Kidney (tissue), 14 donors: ENCODE data around the gene ADARB2. TPM values are rescaled to one million over a fixed set of nuclear protein-coding genes. Genes with fewer than 3 reads are reported as not detected.

Experiments used
- DNase-seq, 5 donors: peaks; one replicate each; pipeline ENCODE4 v3.0.0-alpha.2; 2013 to 2020
- FAIRE-seq: peaks from 2 replicates; lab custom pipeline; 2012; peaks lifted over from hg19 to GRCh38; lab: Jason Lieb, UNC
- H3K27ac ChIP-seq, 2 donors: one replicate each; pipeline ENCODE4 v1.7.0; 2013; ENCODE audit warnings: low read depth in 2 of 2, low read length in 2 of 2, inconsistent platforms in 1 of 2
- H3K27me3 ChIP-seq: one replicate; pipeline ENCODE4 v1.7.1; 2013; ENCODE audit warnings: low read length, inconsistent platforms; ENCODE audit not compliant: control insufficient read depth, insufficient read depth
- H3K36me3 ChIP-seq, 3 donors: one replicate each; pipeline versions ENCODE4 v1.7.0 to v1.7.1; 2013; ENCODE audit warnings: low read length in 3 of 3, control low read depth in 1 of 3, inconsistent platforms in 1 of 3; ENCODE audit not compliant: insufficient read depth in 3 of 3, control insufficient read depth in 2 of 3
- H3K4me1 ChIP-seq, 3 donors: one replicate each; pipeline versions ENCODE4 v1.7.0 to v1.7.1; 2013; ENCODE audit warnings: low read length in 3 of 3, inconsistent platforms in 1 of 3, low read depth in 1 of 3; ENCODE audit not compliant: control insufficient read depth in 2 of 3, insufficient read depth in 2 of 3
- H3K4me3 ChIP-seq, 3 donors: one replicate each; pipeline versions ENCODE4 v1.7.0 to v1.8.1; 2013; ENCODE audit warnings: low read length in 3 of 3, control low read depth in 1 of 3, inconsistent platforms in 1 of 3
- H3K9ac ChIP-seq, 3 donors: one replicate each; pipeline versions ENCODE4 v1.7.0 to v1.7.1; 2013; ENCODE audit warnings: low read length in 3 of 3, control low read depth in 1 of 3, inconsistent platforms in 1 of 3
- H3K9me3 ChIP-seq, 3 donors: one replicate each; pipeline versions ENCODE4 v1.7.0 to v1.7.1; 2013; ENCODE audit warnings: low read length in 3 of 3, control low read depth in 1 of 3, inconsistent platforms in 1 of 3; ENCODE audit not compliant: control insufficient read depth in 2 of 3, insufficient read depth in 1 of 3
- intact Hi-C: fragments of 100-400 bp; cut with DNase I; formaldehyde crosslinking; loops from one replicate; pipeline ENCODE4 v1.11.1; 2022
- polyA plus RNA-seq: library from polyadenylated mRNA; stranded (reverse); fragments of 350-450 nt; fragmentation: Illumina TruSeq; extraction: RNeasy Lipid Tissue Mini Kit (QIAGEN cat#74804); gene quantifications from one replicate; pipeline ENCODE4 v1.2.3, GENCODE V29; 2014; ENCODE audit warnings: low read depth, low replicate concordance; ENCODE audit not compliant: insufficient read depth
- total RNA-seq: library from RNA; stranded (reverse); fragmentation: NEBNext Ultra II Directional; extraction: Animal tissue kit (Norgen Biotek cat#: 25700); gene quantifications from one replicate; pipeline ENCODE4 v1.2.1, GENCODE V29; 2021
- TF ChIP-seq, protein P1 (sequence below): IDR thresholded peaks from 3 replicates; pipeline ENCODE4 v1.5.1; 2012; ENCODE audit warnings: mild to moderate bottlenecking, moderate library complexity, borderline replicate concordance; ENCODE audit not compliant: insufficient read depth; ENCODE audit errors: extremely low read depth
- donor health status: control.
- donor health status: control.
- donor health status: control.
- donor health status: control.
- donor health status: control.
- donor health status: DM: yes; HTN: yes; CAD: no.
- donor health status: Normal renal cell carcinoma (clear cell type).

The ADARB2 gene
- total and polyA plus RNA-seq, 2 donors from 2014 or later: 1.0 to 1.3 TPM

DNA sequence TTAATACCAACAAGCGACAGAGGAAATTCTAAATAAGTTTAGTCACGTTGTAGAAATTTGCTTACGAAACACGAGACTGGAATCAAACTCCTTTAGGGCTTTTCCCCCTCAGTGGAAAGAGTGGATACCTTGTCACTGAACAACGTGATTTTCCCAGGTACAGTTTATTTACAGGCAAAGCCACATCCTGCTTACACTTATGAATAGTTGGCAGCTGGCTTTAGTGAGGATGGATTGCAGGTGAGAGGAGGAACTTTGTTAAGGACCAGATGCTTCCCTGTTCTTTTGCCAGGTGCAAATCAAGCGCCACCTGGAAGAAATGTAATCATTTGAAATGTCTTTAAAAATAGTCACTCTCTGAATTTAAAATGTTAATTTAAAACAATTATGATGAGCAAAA is 282.4 kb downstream of the ADARB2 start:
- no peaks in the 10 kb centered on the region for H3K4me1 ChIP-seq
- no peaks in the 10 kb centered on the region for H3K9me3 ChIP-seq
- H3K36me3 ChIP-seq: no peaks in the 10 kb centered on the region
- no peak overlapping the region for H3K27ac ChIP-seq
- no peak overlapping the region for H3K4me3 ChIP-seq
- TF ChIP-seq, protein P1, sequence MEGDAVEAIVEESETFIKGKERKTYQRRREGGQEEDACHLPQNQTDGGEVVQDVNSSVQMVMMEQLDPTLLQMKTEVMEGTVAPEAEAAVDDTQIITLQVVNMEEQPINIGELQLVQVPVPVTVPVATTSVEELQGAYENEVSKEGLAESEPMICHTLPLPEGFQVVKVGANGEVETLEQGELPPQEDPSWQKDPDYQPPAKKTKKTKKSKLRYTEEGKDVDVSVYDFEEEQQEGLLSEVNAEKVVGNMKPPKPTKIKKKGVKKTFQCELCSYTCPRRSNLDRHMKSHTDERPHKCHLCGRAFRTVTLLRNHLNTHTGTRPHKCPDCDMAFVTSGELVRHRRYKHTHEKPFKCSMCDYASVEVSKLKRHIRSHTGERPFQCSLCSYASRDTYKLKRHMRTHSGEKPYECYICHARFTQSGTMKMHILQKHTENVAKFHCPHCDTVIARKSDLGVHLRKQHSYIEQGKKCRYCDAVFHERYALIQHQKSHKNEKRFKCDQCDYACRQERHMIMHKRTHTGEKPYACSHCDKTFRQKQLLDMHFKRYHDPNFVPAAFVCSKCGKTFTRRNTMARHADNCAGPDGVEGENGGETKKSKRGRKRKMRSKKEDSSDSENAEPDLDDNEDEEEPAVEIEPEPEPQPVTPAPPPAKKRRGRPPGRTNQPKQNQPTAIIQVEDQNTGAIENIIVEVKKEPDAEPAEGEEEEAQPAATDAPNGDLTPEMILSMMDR: no peak
- intact Hi-C loops: no loop called here
- FAIRE-seq (no peak), DNase-seq (no peak)
- no peak overlapping the region for H3K9ac ChIP-seq
- H3K27me3 ChIP-seq: no peaks in the 10 kb centered on the region

DNA sequence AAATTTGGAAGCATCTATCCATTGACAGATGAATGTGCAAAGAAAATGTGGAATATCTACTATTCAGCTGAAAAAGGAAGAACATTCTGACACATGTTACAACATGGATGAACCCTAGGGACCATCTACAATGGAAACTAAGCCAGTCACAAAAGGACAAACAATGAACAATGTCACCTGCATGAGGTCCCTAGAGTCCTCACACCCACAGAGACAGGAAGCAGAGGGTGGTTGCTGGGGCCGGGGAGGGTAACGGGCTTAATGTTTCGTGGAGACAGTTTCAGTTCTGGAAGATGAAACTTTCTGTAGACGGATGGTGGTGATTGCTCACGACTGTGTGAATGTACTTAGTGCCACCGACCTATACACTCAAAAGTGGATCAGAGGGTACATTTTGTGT is 282.9 kb downstream of the ADARB2 start:
- DNase-seq (no peak), FAIRE-seq (no peak)
- no peak overlapping the region for H3K27ac ChIP-seq
- H3K36me3 ChIP-seq: no peaks in the 10 kb centered on the region
- no peaks in the 10 kb centered on the region for H3K4me1 ChIP-seq
- H3K4me3 ChIP-seq: no peak overlapping the region
- no peaks in the 10 kb centered on the region for H3K27me3 ChIP-seq
- H3K9me3 ChIP-seq: no peaks in the 10 kb centered on the region
- TF ChIP-seq, protein P1: no peak
- intact Hi-C loops: no loop called here
- no peak overlapping the region for H3K9ac ChIP-seq

DNA sequence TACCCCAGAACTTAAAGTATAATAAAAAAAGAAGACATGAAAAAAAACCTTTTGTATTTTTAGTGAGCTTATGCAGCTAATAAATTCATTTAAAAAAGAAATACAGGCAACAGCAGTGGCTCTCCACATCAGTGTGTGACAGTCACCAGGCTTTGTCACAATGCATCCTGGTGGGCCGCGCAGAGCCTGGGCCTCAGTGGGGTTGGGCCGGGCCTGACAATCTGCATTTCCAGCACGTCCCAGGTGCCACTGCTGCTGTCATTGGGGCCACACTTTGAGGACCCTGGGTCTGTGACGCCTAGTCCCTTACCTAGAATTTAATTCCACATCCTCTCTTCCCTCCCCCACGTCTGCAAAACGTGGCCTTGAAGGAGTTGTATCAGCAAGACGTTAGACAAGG is 284.5 kb downstream of the ADARB2 start:
- Histone ChIP-seq H3K9me3 (no peaks in the 10 kb centered on the region), H3K36me3 (no peaks in the 10 kb centered on the region), H3K4me3 (no peak overlapping the region), H3K27ac (no peak overlapping the region), H3K9ac (no peak overlapping the region), H3K27me3 (no peaks in the 10 kb centered on the region), H3K4me1 (no peaks in the 10 kb centered on the region)
- TF ChIP-seq, protein P1: no peak
- no peak for DNase-seq
- intact Hi-C loops: no loop called here
- FAIRE-seq: no peak

DNA sequence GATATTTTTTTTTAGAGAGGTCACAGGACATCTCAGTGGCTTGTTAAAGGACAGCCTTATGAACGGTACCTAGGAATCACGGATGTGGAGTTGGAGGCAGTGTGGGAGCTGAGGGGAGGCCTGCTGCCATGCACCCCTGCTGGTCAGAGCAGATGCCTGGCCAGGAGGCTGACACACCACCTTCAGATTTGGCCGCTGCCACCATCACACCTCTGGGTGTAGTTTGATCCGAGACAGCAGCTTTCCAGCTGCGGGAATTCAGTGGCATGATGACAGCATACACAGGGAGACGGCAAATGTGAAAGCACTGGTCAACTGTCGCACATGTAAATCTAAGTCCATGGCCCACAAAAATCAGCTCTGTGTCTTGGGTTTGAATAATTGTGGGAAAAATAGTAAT is 285.4 kb downstream of the ADARB2 start:
- Histone ChIP-seq H3K4me3 (no peak overlapping the region), H3K36me3 (no peaks in the 10 kb centered on the region), H3K27ac (no peak overlapping the region), H3K9ac (no peak overlapping the region), H3K27me3 (no peaks in the 10 kb centered on the region), H3K4me1 (no peaks in the 10 kb centered on the region), H3K9me3 (no peaks in the 10 kb centered on the region)
- FAIRE-seq (no peak), DNase-seq (no peak)
- intact Hi-C loops: no loop called here
- TF ChIP-seq, protein P1: no peak
